GM12892 (cell line): ENCODE measurements around the gene PCNX1.

Source experiments
- POLR2A ChIP-seq: IDR thresholded peaks from 2 replicates; pipeline ENCODE4 v1.6.1; 2011; ENCODE audit warnings: low read depth, low read length, control low read depth
- POLR2AphosphoS5 ChIP-seq: IDR thresholded peaks from 2 replicates; pipeline ENCODE4 v1.6.1; 2011; ENCODE audit warnings: low read depth, low read length, control low read depth
- TAF1 ChIP-seq: IDR thresholded peaks from 2 replicates; pipeline ENCODE4 v1.6.1; 2011; ENCODE audit warnings: low read depth, mild to moderate bottlenecking, control low read depth, low read length, borderline replicate concordance

DNA sequence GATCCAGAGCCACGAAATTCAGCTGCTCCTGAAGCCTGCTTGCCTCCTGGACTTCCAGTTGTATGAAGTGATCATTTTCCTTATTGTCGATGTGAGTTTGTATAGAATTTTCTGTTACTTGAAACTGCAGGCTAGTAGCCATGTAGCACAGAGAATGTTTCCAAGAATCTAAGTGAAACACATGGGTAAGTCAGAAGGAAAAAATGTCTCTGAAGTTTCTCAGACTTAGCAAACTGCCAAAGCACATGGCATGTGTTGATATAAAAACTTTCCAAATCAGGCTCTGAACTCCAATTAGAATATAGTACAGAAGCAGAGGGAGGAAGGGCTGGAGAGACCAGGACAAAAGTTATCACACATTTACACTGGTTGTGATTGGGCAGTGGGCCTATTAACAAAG lies 9.8 kb upstream of the PCNX1 start:
- no peak for TF ChIP-seq POLR2AphosphoS5
- TF ChIP-seq POLR2A: no peak
- TF ChIP-seq TAF1: no peak
